ENCODE measurements around the gene PTPRN2.

Gene PTPRN2

GRCh38 chr7:158489462-158490155, 98.0 kb downstream of the PTPRN2 start:
- DNase-seq (ENCODE audit: low spot score), result no peak

GRCh38 chr7:158488181-158488971, 99.2 kb downstream of the PTPRN2 start:
- no peak for DNase-seq (ENCODE audit: low spot score)

- no peak for DNase-seq (ENCODE audit: low spot score)
Observed at GRCh38 chr7:158487631-158488151, 99.9 kb downstream of the PTPRN2 start.

- no peak for DNase-seq (ENCODE audit: low spot score)
Observed at GRCh38 chr7:158486919-158487318, 100.7 kb downstream of the PTPRN2 start.

- no peak for DNase-seq (ENCODE audit: low spot score)
Observed at GRCh38 chr7:158484801-158485531, 102.7 kb downstream of the PTPRN2 start.

GRCh38 chr7:158482480-158482879, 105.1 kb downstream of the PTPRN2 start:
- DNase-seq (ENCODE audit: low spot score), result no peak

- no peak for DNase-seq (ENCODE audit: low spot score)
Observed at GRCh38 chr7:158479664-158480025, 108.0 kb downstream of the PTPRN2 start.

GRCh38 chr7:158479021-158479663, 108.5 kb downstream of the PTPRN2 start:
- no peak for DNase-seq (ENCODE audit: low spot score)

GRCh38 chr7:158477866-158478265, 109.8 kb downstream of the PTPRN2 start:
- no peak for DNase-seq (ENCODE audit: low spot score)

- no peak for DNase-seq (ENCODE audit: low spot score)
Observed at GRCh38 chr7:158476331-158476932, 111.2 kb downstream of the PTPRN2 start.

- DNase-seq (ENCODE audit: low spot score), result no peak
Observed at GRCh38 chr7:158475679-158476052, 112.0 kb downstream of the PTPRN2 start.

- no peak for DNase-seq (ENCODE audit: low spot score)
Observed at GRCh38 chr7:158475036-158475678, 112.5 kb downstream of the PTPRN2 start.

- no peak for DNase-seq (ENCODE audit: low spot score)
Observed at GRCh38 chr7:158474488-158474887, 113.1 kb downstream of the PTPRN2 start.

- DNase-seq (ENCODE audit: low spot score), result no peak
Observed at GRCh38 chr7:158473946-158474345, 113.7 kb downstream of the PTPRN2 start.

- no peak for DNase-seq (ENCODE audit: low spot score)
Observed at GRCh38 chr7:158473221-158473620, 114.4 kb downstream of the PTPRN2 start.

- DNase-seq (ENCODE audit: low spot score), result no peak
Observed at GRCh38 chr7:158472596-158472995, 115.0 kb downstream of the PTPRN2 start.

- DNase-seq (ENCODE audit: low spot score), result no peak
Observed at GRCh38 chr7:158471716-158472115, 115.9 kb downstream of the PTPRN2 start.

- no peak for DNase-seq (ENCODE audit: low spot score)
Observed at GRCh38 chr7:158470336-158470735, 117.3 kb downstream of the PTPRN2 start.

GRCh38 chr7:158469396-158470051, 118.1 kb downstream of the PTPRN2 start:
- DNase-seq (ENCODE audit: low spot score), result no peak

GRCh38 chr7:158468700-158469296, 118.8 kb downstream of the PTPRN2 start:
- no peak for DNase-seq (ENCODE audit: low spot score)
